HL-60 (cell line): ENCODE data around the gene TRPV3.

ENCODE experiments used
- GABPA ChIP-seq: IDR thresholded peaks from 2 replicates; pipeline ENCODE4 v1.6.1; 2012; ENCODE audit warnings: low read depth
- POLR2AphosphoS5 ChIP-seq: IDR thresholded peaks from 2 replicates; pipeline ENCODE4 v1.6.1; 2012; ENCODE audit warnings: low read depth
- REST ChIP-seq: IDR thresholded peaks from 2 replicates; pipeline ENCODE4 v1.6.1; 2012; ENCODE audit warnings: low read depth; ENCODE audit not compliant: insufficient replicate concordance
- SPI1 ChIP-seq: IDR thresholded peaks from 2 replicates; pipeline ENCODE4 v1.6.1; 2012; ENCODE audit warnings: low read depth, mild to moderate bottlenecking, borderline replicate concordance
- TF ChIP-seq, protein P1 (sequence below): IDR thresholded peaks from one replicate; pipeline ENCODE4 v1.5.1; 2011; ENCODE audit warnings: low read length, control low read depth, inconsistent platforms; ENCODE audit not compliant: insufficient read depth

DNA sequence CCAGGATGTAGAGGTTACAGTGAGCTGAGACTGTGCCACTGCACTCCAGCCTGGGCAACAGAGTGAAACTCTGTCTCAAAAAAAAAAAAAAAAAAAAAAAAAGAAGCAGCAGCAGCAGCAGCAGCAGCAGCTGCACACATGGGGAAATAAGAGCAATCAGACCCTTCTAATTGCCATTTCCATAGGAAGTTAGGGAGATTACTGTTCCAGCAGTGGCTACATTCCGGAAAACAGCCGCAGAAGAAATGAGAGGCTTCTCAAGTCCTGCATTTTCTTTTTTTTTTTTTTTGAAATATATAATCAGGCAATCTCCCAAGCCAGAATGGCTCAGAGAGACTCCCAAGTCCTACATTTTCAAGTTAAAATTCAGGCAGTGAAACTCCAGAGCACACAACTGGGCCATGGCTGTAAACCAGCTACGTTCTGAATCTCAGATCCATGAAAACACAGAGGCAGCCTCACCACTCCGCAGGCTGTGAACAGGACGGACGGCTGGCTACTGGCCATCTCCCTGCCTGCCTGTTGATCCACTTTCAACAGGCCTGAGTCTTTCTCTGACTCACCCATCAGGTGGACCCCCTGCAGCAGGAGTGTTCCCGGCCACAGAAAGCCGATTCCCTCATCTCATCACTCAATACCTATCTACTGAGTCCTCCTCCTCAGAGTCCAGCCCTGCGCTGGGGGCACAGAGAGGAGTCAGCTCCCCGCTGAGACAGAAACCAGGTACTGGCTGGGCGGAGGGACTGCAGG is 36.6 kb upstream of the TRPV3 start:
- TF ChIP-seq, protein P1, sequence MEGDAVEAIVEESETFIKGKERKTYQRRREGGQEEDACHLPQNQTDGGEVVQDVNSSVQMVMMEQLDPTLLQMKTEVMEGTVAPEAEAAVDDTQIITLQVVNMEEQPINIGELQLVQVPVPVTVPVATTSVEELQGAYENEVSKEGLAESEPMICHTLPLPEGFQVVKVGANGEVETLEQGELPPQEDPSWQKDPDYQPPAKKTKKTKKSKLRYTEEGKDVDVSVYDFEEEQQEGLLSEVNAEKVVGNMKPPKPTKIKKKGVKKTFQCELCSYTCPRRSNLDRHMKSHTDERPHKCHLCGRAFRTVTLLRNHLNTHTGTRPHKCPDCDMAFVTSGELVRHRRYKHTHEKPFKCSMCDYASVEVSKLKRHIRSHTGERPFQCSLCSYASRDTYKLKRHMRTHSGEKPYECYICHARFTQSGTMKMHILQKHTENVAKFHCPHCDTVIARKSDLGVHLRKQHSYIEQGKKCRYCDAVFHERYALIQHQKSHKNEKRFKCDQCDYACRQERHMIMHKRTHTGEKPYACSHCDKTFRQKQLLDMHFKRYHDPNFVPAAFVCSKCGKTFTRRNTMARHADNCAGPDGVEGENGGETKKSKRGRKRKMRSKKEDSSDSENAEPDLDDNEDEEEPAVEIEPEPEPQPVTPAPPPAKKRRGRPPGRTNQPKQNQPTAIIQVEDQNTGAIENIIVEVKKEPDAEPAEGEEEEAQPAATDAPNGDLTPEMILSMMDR = no peak
- TF ChIP-seq POLR2AphosphoS5 (no peak), REST (no peak), GABPA (no peak), SPI1 (no peak)
